HepG2 (cell line): Measurements from ENCODE around the gene WNT3A. TPM values are rescaled to one million over a fixed set of nuclear protein-coding genes. Genes with fewer than 3 reads are reported as not detected.

Source experiments
- DNMT1 ChIP-seq: sonication (generic); formaldehyde crosslinking; IDR thresholded peaks from 2 replicates; pipeline ENCODE4 v1.5.1; 2020; ENCODE audit warnings: mild to moderate bottlenecking, missing genetic modification reagents
- DNMT3B ChIP-seq: conservative IDR thresholded peaks from 2 replicates; pipeline ENCODE4 v1.6.1; 2016; ENCODE audit warnings: missing biosample characterization, control low read depth
- KMT2A ChIP-seq: sonication (generic); formaldehyde crosslinking; IDR thresholded peaks from 2 replicates; pipeline ENCODE4 v1.4.0; 2020; ENCODE audit warnings: missing genetic modification reagents
- MAFG ChIP-seq: sonication (generic); formaldehyde crosslinking; IDR thresholded peaks from 2 replicates; pipeline ENCODE4 v1.5.1; 2020; ENCODE audit warnings: mild to moderate bottlenecking, missing genetic modification reagents
- MLLT10 ChIP-seq: sonication (generic); formaldehyde crosslinking; IDR thresholded peaks from 2 replicates; pipeline ENCODE4 v1.4.0; 2020; ENCODE audit warnings: missing genetic modification reagents
- MTF2 ChIP-seq: sonication (generic); formaldehyde crosslinking; IDR thresholded peaks from 2 replicates; pipeline ENCODE4 v1.5.0; 2020; ENCODE audit warnings: missing genetic modification reagents, borderline replicate concordance
- NAIF1 ChIP-seq: sonication (generic); formaldehyde crosslinking; IDR thresholded peaks from 2 replicates; pipeline ENCODE4 v1.5.0; 2020; ENCODE audit warnings: mild to moderate bottlenecking, missing genetic modification reagents, borderline replicate concordance
- NBN ChIP-seq: fragments of 450-650 bp; conservative IDR thresholded peaks from 2 replicates; pipeline ENCODE4 v1.6.1; 2017
- NFYC ChIP-seq: IDR thresholded peaks from 2 replicates; pipeline ENCODE4 v1.6.1; 2016; ENCODE audit warnings: missing genetic modification reagents, missing compliant biosample characterization
- NR1H2 ChIP-seq: sonication (generic); formaldehyde crosslinking; IDR thresholded peaks from 2 replicates; pipeline ENCODE4 v1.8.1; 2022; ENCODE audit warnings: low read depth, missing genetic modification reagents, borderline replicate concordance
- RELA ChIP-seq: sonication (generic); formaldehyde crosslinking; IDR thresholded peaks from 2 replicates; pipeline ENCODE4 v1.4.0; 2020; ENCODE audit warnings: missing genetic modification reagents
- SMARCE1 ChIP-seq: fragments of 450-650 bp; IDR thresholded peaks from 2 replicates; pipeline ENCODE4 v1.6.1; 2017; ENCODE audit warnings: borderline replicate concordance
- TAF1 ChIP-seq: sonication (generic); formaldehyde crosslinking; IDR thresholded peaks from 2 replicates; pipeline ENCODE4 v1.4.0; 2020; ENCODE audit warnings: missing genetic modification reagents
- ZMYM2 ChIP-seq: sonication (generic); formaldehyde crosslinking; IDR thresholded peaks from 2 replicates; pipeline ENCODE4 v1.8.0; 2022; ENCODE audit warnings: mild to moderate bottlenecking, missing genetic modification reagents
- ZNF143 ChIP-seq: sonication (generic); formaldehyde crosslinking; IDR thresholded peaks from 2 replicates; pipeline ENCODE4 v1.4.0; 2020; ENCODE audit warnings: missing genetic modification reagents
- ZNF17 ChIP-seq: sonication (generic); formaldehyde crosslinking; IDR thresholded peaks from 2 replicates; pipeline ENCODE4 v1.5.0; 2020; ENCODE audit warnings: mild to moderate bottlenecking, missing genetic modification reagents
- ZNF207 ChIP-seq: fragments of 450-650 bp; IDR thresholded peaks from 2 replicates; pipeline ENCODE4 v1.6.1; 2016; ENCODE audit warnings: antibody characterized with exemption, borderline replicate concordance
- ZNF230 ChIP-seq: sonication (generic); formaldehyde crosslinking; IDR thresholded peaks from 2 replicates; pipeline ENCODE4 v1.4.0; 2020; ENCODE audit warnings: mild to moderate bottlenecking, missing genetic modification reagents
- ZNF607 ChIP-seq: sonication (generic); formaldehyde crosslinking; IDR thresholded peaks from 2 replicates; pipeline ENCODE4 v1.5.1; 2020; ENCODE audit warnings: missing genetic modification reagents, mild to moderate bottlenecking, borderline replicate concordance
- ZNF7 ChIP-seq: IDR thresholded peaks from 2 replicates; pipeline ENCODE4 v1.6.1; 2016; ENCODE audit warnings: missing biosample characterization, missing genetic modification reagents
- ZNF883 ChIP-seq: sonication (generic); formaldehyde crosslinking; IDR thresholded peaks from 2 replicates; pipeline ENCODE4 v1.5.1; 2020; ENCODE audit warnings: mild to moderate bottlenecking, missing genetic modification reagents; ENCODE audit errors: not compliant biosample characterization
- polyA plus RNA-seq, 8 experiments: library from polyadenylated mRNA; depleted of rRNA in 3 of 8; stranded (reverse) in 7 of 8; unstranded in 1 of 8; fragments of >200 nt; fragmentation: Illumina TruSeq in 4 of 8; extraction: Trizol in 4 of 8; gene quantifications; 2 replicates each; pipeline versions ENCODE4 v1.2.1 to v1.2.3, GENCODE V29; 2011 to 2016; ENCODE audit warnings: low read depth in 4 of 8, missing spikeins in 1 of 8, mixed read lengths in 1 of 8; ENCODE audit not compliant: insufficient read depth in 1 of 8
- total RNA-seq, 5 experiments: library from RNA; depleted of rRNA; stranded (reverse); fragments of >200 nt; fragmentation: Illumina TruSeq; extraction: Trizol; gene quantifications; 2 replicates each; pipeline ENCODE4 v1.2.3, GENCODE V29; 2016; ENCODE audit warnings: low read depth in 1 of 5
- TF ChIP-seq, protein P1 (sequence below): sonication (generic); formaldehyde crosslinking; IDR thresholded peaks from 2 replicates; pipeline ENCODE4 v1.4.0; 2020; ENCODE audit warnings: mild to moderate bottlenecking, missing genetic modification reagents, borderline replicate concordance
- TF ChIP-seq, protein P2 (sequence below), 2 experiments: fragments of 450-650 bp in 1 of 2; sonication (generic) in 1 of 2; formaldehyde crosslinking; IDR thresholded peaks; 2 replicates each; pipeline versions ENCODE4 v1.5.0 to v1.8.0; 2020 to 2022; ENCODE audit warnings: mild to moderate bottlenecking in 1 of 2, missing genetic modification reagents in 1 of 2
- TF ChIP-seq, protein P3 (sequence below): IDR thresholded peaks from 2 replicates; pipeline ENCODE4 v1.6.1; 2016; ENCODE audit warnings: low read depth, control low read depth
- TF ChIP-seq, protein P4 (sequence below): sonication (generic); formaldehyde crosslinking; IDR thresholded peaks from 2 replicates; pipeline ENCODE4 v1.9.0; 2021; ENCODE audit warnings: missing genetic modification reagents, borderline replicate concordance

Gene WNT3A
- total and polyA plus RNA-seq, 2 of the 13 experiments (the other 11 are each of a cell fraction or from before 2014, with no cell fraction given): not detected

DNA sequence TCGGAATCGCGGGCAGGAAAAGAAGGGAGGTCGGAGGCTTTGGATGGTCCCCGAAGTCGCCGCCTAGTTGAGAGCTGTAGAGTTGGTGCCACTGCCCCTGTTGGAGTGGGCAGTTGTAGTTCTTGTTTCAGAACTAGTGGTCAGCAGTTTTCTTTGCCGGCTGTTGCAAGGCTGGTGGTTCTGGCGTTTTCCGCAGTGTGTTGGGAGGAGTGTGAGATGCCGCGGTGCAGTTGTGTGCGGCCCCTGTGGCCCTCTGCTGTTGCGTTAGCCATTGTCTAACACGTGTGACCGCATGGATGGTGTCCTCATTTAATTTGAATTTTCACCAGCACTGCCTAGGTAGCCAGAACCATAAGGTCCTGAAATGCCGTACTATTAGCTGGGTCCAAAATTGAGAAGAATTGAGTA, 77.1 kb downstream of the WNT3A start (continued):
- TF ChIP-seq ZNF17 (CRISPR knock-in tag): no peak
- TF ChIP-seq NFYC (CRISPR knock-in tag): no peak
- TF ChIP-seq, protein P1, sequence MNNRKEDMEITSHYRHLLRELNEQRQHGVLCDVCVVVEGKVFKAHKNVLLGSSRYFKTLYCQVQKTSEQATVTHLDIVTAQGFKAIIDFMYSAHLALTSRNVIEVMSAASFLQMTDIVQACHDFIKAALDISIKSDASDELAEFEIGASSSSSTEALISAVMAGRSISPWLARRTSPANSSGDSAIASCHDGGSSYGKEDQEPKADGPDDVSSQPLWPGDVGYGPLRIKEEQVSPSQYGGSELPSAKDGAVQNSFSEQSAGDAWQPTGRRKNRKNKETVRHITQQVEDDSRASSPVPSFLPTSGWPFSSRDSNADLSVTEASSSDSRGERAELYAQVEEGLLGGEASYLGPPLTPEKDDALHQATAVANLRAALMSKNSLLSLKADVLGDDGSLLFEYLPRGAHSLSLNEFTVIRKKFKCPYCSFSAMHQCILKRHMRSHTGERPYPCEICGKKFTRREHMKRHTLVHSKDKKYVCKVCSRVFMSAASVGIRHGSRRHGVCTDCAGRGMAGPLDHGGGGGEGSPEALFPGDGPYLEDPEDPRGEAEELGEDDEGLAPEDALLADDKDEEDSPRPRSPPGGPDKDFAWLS (CRISPR knock-in tag): no peak
- TF ChIP-seq ZNF883 (CRISPR knock-in tag): peak; percentile 45
- no peak for TF ChIP-seq MAFG (CRISPR knock-in tag)
- 0 out of 2 replicates have a peak, but pooled peaks have one; percentile 9 for TF ChIP-seq ZNF143
- 0 out of 2 replicates have a peak, but pooled peaks have one; percentile 4 for TF ChIP-seq ZNF230
- no peak for TF ChIP-seq RELA
- TF ChIP-seq SMARCE1: no peak
- no peak for TF ChIP-seq ZNF7
- TF ChIP-seq MTF2 (CRISPR knock-in tag): peak; percentile 75; the same call in 1 of the 2 replicates
- TF ChIP-seq, protein P2, sequence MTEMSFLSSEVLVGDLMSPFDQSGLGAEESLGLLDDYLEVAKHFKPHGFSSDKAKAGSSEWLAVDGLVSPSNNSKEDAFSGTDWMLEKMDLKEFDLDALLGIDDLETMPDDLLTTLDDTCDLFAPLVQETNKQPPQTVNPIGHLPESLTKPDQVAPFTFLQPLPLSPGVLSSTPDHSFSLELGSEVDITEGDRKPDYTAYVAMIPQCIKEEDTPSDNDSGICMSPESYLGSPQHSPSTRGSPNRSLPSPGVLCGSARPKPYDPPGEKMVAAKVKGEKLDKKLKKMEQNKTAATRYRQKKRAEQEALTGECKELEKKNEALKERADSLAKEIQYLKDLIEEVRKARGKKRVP (CRISPR knock-in tag; IDR thresholded peaks at IDR 0.05): 0 out of 4 replicates have a peak, but pooled peaks of 1 of the 2 experiments have one; percentile 18
- TF ChIP-seq ZMYM2: no peak
- TF ChIP-seq NR1H2: no peak; the same call in 1 of the 2 replicates
- TF ChIP-seq, protein P3, sequence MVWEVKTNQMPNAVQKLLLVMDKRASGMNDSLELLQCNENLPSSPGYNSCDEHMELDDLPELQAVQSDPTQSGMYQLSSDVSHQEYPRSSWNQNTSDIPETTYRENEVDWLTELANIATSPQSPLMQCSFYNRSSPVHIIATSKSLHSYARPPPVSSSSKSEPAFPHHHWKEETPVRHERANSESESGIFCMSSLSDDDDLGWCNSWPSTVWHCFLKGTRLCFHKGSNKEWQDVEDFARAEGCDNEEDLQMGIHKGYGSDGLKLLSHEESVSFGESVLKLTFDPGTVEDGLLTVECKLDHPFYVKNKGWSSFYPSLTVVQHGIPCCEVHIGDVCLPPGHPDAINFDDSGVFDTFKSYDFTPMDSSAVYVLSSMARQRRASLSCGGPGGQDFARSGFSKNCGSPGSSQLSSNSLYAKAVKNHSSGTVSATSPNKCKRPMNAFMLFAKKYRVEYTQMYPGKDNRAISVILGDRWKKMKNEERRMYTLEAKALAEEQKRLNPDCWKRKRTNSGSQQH (CRISPR knock-in tag): no peak
- no peak for TF ChIP-seq ZNF207
- TF ChIP-seq NBN: no peak
- TF ChIP-seq, protein P4, sequence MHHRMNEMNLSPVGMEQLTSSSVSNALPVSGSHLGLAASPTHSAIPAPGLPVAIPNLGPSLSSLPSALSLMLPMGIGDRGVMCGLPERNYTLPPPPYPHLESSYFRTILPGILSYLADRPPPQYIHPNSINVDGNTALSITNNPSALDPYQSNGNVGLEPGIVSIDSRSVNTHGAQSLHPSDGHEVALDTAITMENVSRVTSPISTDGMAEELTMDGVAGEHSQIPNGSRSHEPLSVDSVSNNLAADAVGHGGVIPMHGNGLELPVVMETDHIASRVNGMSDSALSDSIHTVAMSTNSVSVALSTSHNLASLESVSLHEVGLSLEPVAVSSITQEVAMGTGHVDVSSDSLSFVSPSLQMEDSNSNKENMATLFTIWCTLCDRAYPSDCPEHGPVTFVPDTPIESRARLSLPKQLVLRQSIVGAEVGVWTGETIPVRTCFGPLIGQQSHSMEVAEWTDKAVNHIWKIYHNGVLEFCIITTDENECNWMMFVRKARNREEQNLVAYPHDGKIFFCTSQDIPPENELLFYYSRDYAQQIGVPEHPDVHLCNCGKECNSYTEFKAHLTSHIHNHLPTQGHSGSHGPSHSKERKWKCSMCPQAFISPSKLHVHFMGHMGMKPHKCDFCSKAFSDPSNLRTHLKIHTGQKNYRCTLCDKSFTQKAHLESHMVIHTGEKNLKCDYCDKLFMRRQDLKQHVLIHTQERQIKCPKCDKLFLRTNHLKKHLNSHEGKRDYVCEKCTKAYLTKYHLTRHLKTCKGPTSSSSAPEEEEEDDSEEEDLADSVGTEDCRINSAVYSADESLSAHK: 0 out of 2 replicates have a peak, but pooled peaks have one; percentile 14
- TF ChIP-seq NAIF1 (CRISPR knock-in tag): no peak
- TF ChIP-seq DNMT3B (CRISPR knock-in tag): no peak
- TF ChIP-seq DNMT1: no peak
- TF ChIP-seq TAF1: 0 out of 2 replicates have a peak, but pooled peaks have one; percentile 9
- TF ChIP-seq KMT2A (CRISPR knock-in tag): 0 out of 2 replicates have a peak, but pooled peaks have one; percentile 31
- no peak for TF ChIP-seq ZNF607 (CRISPR knock-in tag)
- peak; percentile 85 for TF ChIP-seq MLLT10 (CRISPR knock-in tag)
